HCT116 (cell line): ENCODE results near the gene CDYL.

Source experiments
- ATF3 ChIP-seq: IDR thresholded peaks from 2 replicates; pipeline ENCODE4 v1.6.1; 2012
- CEBPB ChIP-seq: IDR thresholded peaks from 2 replicates; pipeline ENCODE4 v1.6.1; 2012; ENCODE audit warnings: low read depth
- CTCF ChIP-seq, 3 experiments: fragments of 200-600 bp in 1 of 3; sonication (generic) in 1 of 3; IDR thresholded peaks in 2 of 3; conservative IDR thresholded peaks in 1 of 3; 2 replicates each; pipeline ENCODE4 v1.5.1; 2012 to 2017; ENCODE audit warnings: low read depth in 2 of 3, low read length in 2 of 3, antibody characterized with exemption in 1 of 3, borderline replicate concordance in 1 of 3, control low read depth in 1 of 3, mild to moderate bottlenecking in 1 of 3, mixed read lengths in 1 of 3, mixed run types in 1 of 3, moderate library complexity in 1 of 3; ENCODE audit not compliant: insufficient read depth in 1 of 3
- EZH2 ChIP-seq: fragments of 200-600 bp; sonication (generic); IDR thresholded peaks from 2 replicates; pipeline ENCODE4 v1.6.1; 2017; ENCODE audit warnings: antibody characterized with exemption, mixed run types
- EZH2phosphoT487 ChIP-seq: fragments of 200-600 bp; IDR thresholded peaks from 2 replicates; pipeline ENCODE4 v1.6.1; 2018; ENCODE audit warnings: antibody characterized with exemption, borderline replicate concordance
- MAX ChIP-seq: IDR thresholded peaks from 2 replicates; pipeline ENCODE4 v1.6.1; 2012
- POLR2A ChIP-seq: IDR thresholded peaks from 2 replicates; pipeline ENCODE4 v1.7.0; 2011; ENCODE audit warnings: borderline replicate concordance; ENCODE audit not compliant: insufficient read depth, insufficient read length; ENCODE audit errors: extremely low read depth
- SIN3A ChIP-seq: IDR thresholded peaks from 2 replicates; pipeline ENCODE4 v1.6.1; 2012; ENCODE audit warnings: low read depth
- SRF ChIP-seq: IDR thresholded peaks from 2 replicates; pipeline ENCODE4 v1.6.1; 2012; ENCODE audit warnings: low read depth
- YY1 ChIP-seq: IDR thresholded peaks from 2 replicates; pipeline ENCODE4 v1.6.1; 2011; ENCODE audit warnings: low read length, low read depth, moderate library complexity, mild to moderate bottlenecking; ENCODE audit not compliant: insufficient replicate concordance; ENCODE audit errors: extremely low read depth
- ZBTB33 ChIP-seq: IDR thresholded peaks from 2 replicates; pipeline ENCODE4 v1.6.1; 2011; ENCODE audit warnings: mild to moderate bottlenecking, low read length, moderate library complexity; ENCODE audit not compliant: insufficient replicate concordance; ENCODE audit errors: extremely low read depth

- TF ChIP-seq POLR2A, result no peak
- no peak for TF ChIP-seq CTCF (IDR thresholded peaks at IDR 0.05 in 2 of 3, conservative IDR thresholded peaks at IDR 0.05 in 1 of 3; ENCODE audit: borderline replicate concordance in 1 of 3, insufficient read depth in 1 of 3, low read depth in 2 of 3, low read length in 2 of 3)
- TF ChIP-seq EZH2, result no peak
- TF ChIP-seq SRF, result no peak
- no peak for TF ChIP-seq MAX
- TF ChIP-seq ZBTB33, result no peak
- TF ChIP-seq SIN3A, result no peak
- TF ChIP-seq CEBPB, result no peak
- TF ChIP-seq EZH2phosphoT487, result no peak
- no peak for TF ChIP-seq YY1
- TF ChIP-seq ATF3, result no peak
These were observed 21.4 kb downstream of the CDYL start for GRCh38 chr6:4797587-4797986.
